Measurements from ENCODE around the gene DIP2B.
"Not testable (repeated sequence)": the region's sequence is repeated elsewhere in the genome, so short reads cannot be mapped to it uniquely, and the experiment has no call there.

DIP2B gene

GRCh38 chr12:50504798-50505674, at the start of gene DIP2B:
TSS of gene DIP2B (plus strand) at chr12:50504985. CDS start at chr12:50505141, 156 bp downstream.
- Histone ChIP-seq H3K4me1 (ENCODE audit: control insufficient read depth, insufficient read depth, low read length) (peaks cover 25% of the 10 kb centered on the region), H3K9ac (ENCODE audit: low read length) (peak within 1 kb of the TSS; percentile 96), H3K27me3 (ENCODE audit: control insufficient read depth, insufficient read depth, low read length) (no peaks in the 10 kb centered on the region), H3K36me3 (ENCODE audit: control insufficient read depth, insufficient read depth, low read length) (no peaks in the 10 kb centered on the region), H3K9me3 (ENCODE audit: control insufficient read depth, insufficient read depth, low read depth, low read length) (peaks cover 4% of the 10 kb centered on the region), H3K4me3 (ENCODE audit: low read depth, low read length) (peak within 1 kb of the TSS; percentile 88), H3K27ac (ENCODE audit: low read depth, low read length) (peak within 1 kb of the TSS; percentile 82; the same call in 1 of the 2 replicates)

- no peak overlapping the region for H3K4me3 ChIP-seq (ENCODE audit: low read depth, low read length)
- H3K9ac ChIP-seq (ENCODE audit: low read length), result no peak overlapping the region
- H3K27me3 ChIP-seq (ENCODE audit: control insufficient read depth, insufficient read depth, low read length), result no peaks in the 10 kb centered on the region
- H3K27ac ChIP-seq (ENCODE audit: low read depth, low read length), result no peak overlapping the region
- peaks cover 52% of the 10 kb centered on the region for H3K36me3 ChIP-seq (ENCODE audit: control insufficient read depth, insufficient read depth, low read length)
- H3K4me1 ChIP-seq (ENCODE audit: control insufficient read depth, insufficient read depth, low read length), result no peaks in the 10 kb centered on the region
- H3K9me3 ChIP-seq (ENCODE audit: control insufficient read depth, insufficient read depth, low read depth, low read length), result no peaks in the 10 kb centered on the region
Observed at GRCh38 chr12:50458606-50459005, 46.2 kb upstream of the DIP2B start.

- Histone ChIP-seq H3K4me3 (ENCODE audit: low read depth, low read length) (no peak overlapping the region), H3K27ac (ENCODE audit: low read depth, low read length) (no peak overlapping the region), H3K27me3 (ENCODE audit: control insufficient read depth, insufficient read depth, low read length) (no peaks in the 10 kb centered on the region), H3K9ac (ENCODE audit: low read length) (no peak overlapping the region), H3K36me3 (ENCODE audit: control insufficient read depth, insufficient read depth, low read length) (peaks cover 82% of the 10 kb centered on the region), H3K9me3 (ENCODE audit: control insufficient read depth, insufficient read depth, low read depth, low read length) (no peaks in the 10 kb centered on the region), H3K4me1 (ENCODE audit: control insufficient read depth, insufficient read depth, low read length) (no peaks in the 10 kb centered on the region)
Observed at GRCh38 chr12:50467439-50467838, 37.3 kb upstream of the DIP2B start.

GRCh38 chr12:50477241-50477832, 27.4 kb upstream of the DIP2B start:
- Histone ChIP-seq H3K4me3 (ENCODE audit: low read depth, low read length) (no peak overlapping the region), H3K9me3 (ENCODE audit: control insufficient read depth, insufficient read depth, low read depth, low read length) (no peaks in the 10 kb centered on the region), H3K9ac (ENCODE audit: low read length) (no peak overlapping the region), H3K4me1 (ENCODE audit: control insufficient read depth, insufficient read depth, low read length) (no peaks in the 10 kb centered on the region), H3K27ac (ENCODE audit: low read depth, low read length) (no peak overlapping the region), H3K36me3 (ENCODE audit: control insufficient read depth, insufficient read depth, low read length) (peaks cover 57% of the 10 kb centered on the region), H3K27me3 (ENCODE audit: control insufficient read depth, insufficient read depth, low read length) (no peaks in the 10 kb centered on the region)

GRCh38 chr12:50482571-50482970, 22.2 kb upstream of the DIP2B start:
- Histone ChIP-seq H3K4me1 (ENCODE audit: control insufficient read depth, insufficient read depth, low read length) (no peaks in the 10 kb centered on the region), H3K36me3 (ENCODE audit: control insufficient read depth, insufficient read depth, low read length) (peaks cover 7% of the 10 kb centered on the region), H3K4me3 (ENCODE audit: low read depth, low read length) (no peak overlapping the region), H3K9me3 (ENCODE audit: control insufficient read depth, insufficient read depth, low read depth, low read length) (no peaks in the 10 kb centered on the region), H3K9ac (ENCODE audit: low read length) (no peak overlapping the region), H3K27ac (ENCODE audit: low read depth, low read length) (no peak overlapping the region), H3K27me3 (ENCODE audit: control insufficient read depth, insufficient read depth, low read length) (no peaks in the 10 kb centered on the region)

- Histone ChIP-seq H3K9ac (ENCODE audit: low read length) (no peak overlapping the region), H3K27ac (ENCODE audit: low read depth, low read length) (no peak overlapping the region), H3K4me3 (ENCODE audit: low read depth, low read length) (no peak overlapping the region), H3K4me1 (ENCODE audit: control insufficient read depth, insufficient read depth, low read length) (no peaks in the 10 kb centered on the region), H3K36me3 (ENCODE audit: control insufficient read depth, insufficient read depth, low read length) (no peaks in the 10 kb centered on the region), H3K9me3 (ENCODE audit: control insufficient read depth, insufficient read depth, low read depth, low read length) (no peaks in the 10 kb centered on the region), H3K27me3 (ENCODE audit: control insufficient read depth, insufficient read depth, low read length) (no peaks in the 10 kb centered on the region)
Observed at GRCh38 chr12:50483488-50483887, 21.3 kb upstream of the DIP2B start.

GRCh38 chr12:50488801-50489200, 16.0 kb upstream of the DIP2B start:
- Histone ChIP-seq H3K4me3 (ENCODE audit: low read depth, low read length) (no peak overlapping the region), H3K36me3 (ENCODE audit: control insufficient read depth, insufficient read depth, low read length) (no peaks in the 10 kb centered on the region), H3K27me3 (ENCODE audit: control insufficient read depth, insufficient read depth, low read length) (no peaks in the 10 kb centered on the region), H3K9me3 (ENCODE audit: control insufficient read depth, insufficient read depth, low read depth, low read length) (peaks cover 26% of the 10 kb centered on the region), H3K4me1 (ENCODE audit: control insufficient read depth, insufficient read depth, low read length) (no peaks in the 10 kb centered on the region), H3K9ac (ENCODE audit: low read length) (no peak overlapping the region), H3K27ac (ENCODE audit: low read depth, low read length) (no peak overlapping the region)

GRCh38 chr12:50498119-50498518, 6.7 kb upstream of the DIP2B start:
- not testable (repeated sequence) for H3K27me3 ChIP-seq (ENCODE audit: control insufficient read depth, insufficient read depth, low read length); H3K27ac ChIP-seq (ENCODE audit: low read depth, low read length); H3K4me3 ChIP-seq (ENCODE audit: low read depth, low read length); H3K36me3 ChIP-seq (ENCODE audit: control insufficient read depth, insufficient read depth, low read length); H3K9ac ChIP-seq (ENCODE audit: low read length); H3K4me1 ChIP-seq (ENCODE audit: control insufficient read depth, insufficient read depth, low read length)
- H3K9me3 ChIP-seq (ENCODE audit: control insufficient read depth, insufficient read depth, low read depth, low read length), result peaks cover 46% of the 10 kb centered on the region

GRCh38 chr12:50505675-50506530, 1.1 kb downstream of the DIP2B start:
- no peaks in the 10 kb centered on the region for H3K36me3 ChIP-seq (ENCODE audit: control insufficient read depth, insufficient read depth, low read length)
- peak overlapping the region; percentile 88 for H3K4me3 ChIP-seq (ENCODE audit: low read depth, low read length)
- H3K27me3 ChIP-seq (ENCODE audit: control insufficient read depth, insufficient read depth, low read length), result no peaks in the 10 kb centered on the region
- peaks cover under 1% of the 10 kb centered on the region; the same call in 1 of the 2 replicates for H3K9me3 ChIP-seq (ENCODE audit: control insufficient read depth, insufficient read depth, low read depth, low read length)
- no peak overlapping the region for H3K27ac ChIP-seq (ENCODE audit: low read depth, low read length)
- peak overlapping the region; percentile 96 for H3K9ac ChIP-seq (ENCODE audit: low read length)
- H3K4me1 ChIP-seq (ENCODE audit: control insufficient read depth, insufficient read depth, low read length), result peaks cover 25% of the 10 kb centered on the region

GRCh38 chr12:50506753-50507473, 2.1 kb downstream of the DIP2B start:
- Histone ChIP-seq H3K9ac (ENCODE audit: low read length) (no peak overlapping the region), H3K27ac (ENCODE audit: low read depth, low read length) (no peak overlapping the region)

More at GRCh38 chr12:50506753-50507473, 2.1 kb downstream of the DIP2B start:
- peaks cover 25% of the 10 kb centered on the region for H3K4me1 ChIP-seq (ENCODE audit: control insufficient read depth, insufficient read depth, low read length)
- H3K4me3 ChIP-seq (ENCODE audit: low read depth, low read length), result peak overlapping the region; percentile 88; the same call in 1 of the 2 replicates
- no peaks in the 10 kb centered on the region for H3K9me3 ChIP-seq (ENCODE audit: control insufficient read depth, insufficient read depth, low read depth, low read length)
- H3K36me3 ChIP-seq (ENCODE audit: control insufficient read depth, insufficient read depth, low read length), result no peaks in the 10 kb centered on the region
- no peaks in the 10 kb centered on the region for H3K27me3 ChIP-seq (ENCODE audit: control insufficient read depth, insufficient read depth, low read length)

All from HUES6 (cell line).